NT2/D1 (cell line): ENCODE data around the gene PPIH.

Source experiments
- DNase-seq: peaks from one replicate; pipeline ENCODE4 v3.0.0-alpha.2; 2011; ENCODE audit warnings: low read depth, low spot score
- H3K27me3 ChIP-seq: 2 replicates; pipeline ENCODE4 v1.6.0; 2011; ENCODE audit warnings: mild to moderate bottlenecking; ENCODE audit not compliant: insufficient read length, insufficient read depth
- H3K36me3 ChIP-seq: 2 replicates; pipeline ENCODE4 v1.6.1; 2011; ENCODE audit warnings: mild to moderate bottlenecking, low read length, mixed read lengths; ENCODE audit not compliant: insufficient read depth, insufficient read length
- H3K4me1 ChIP-seq: 2 replicates; pipeline ENCODE4 v1.5.1; 2011; ENCODE audit not compliant: insufficient read depth, insufficient read length
- H3K4me3 ChIP-seq: 2 replicates; pipeline ENCODE4 v1.5.1; 2011; ENCODE audit warnings: low read depth; ENCODE audit not compliant: insufficient read length
- H3K9ac ChIP-seq: 2 replicates; pipeline ENCODE4 v1.6.0; 2011; ENCODE audit warnings: low read depth; ENCODE audit not compliant: insufficient read length
- H3K9me3 ChIP-seq: 2 replicates; pipeline ENCODE4 v1.5.1; 2011; ENCODE audit warnings: mild to moderate bottlenecking, low read length; ENCODE audit not compliant: insufficient read depth
- SUZ12 ChIP-seq: IDR thresholded peaks from 2 replicates; pipeline ENCODE4 v1.6.1; 2011; ENCODE audit not compliant: insufficient read length, insufficient read depth; ENCODE audit errors: extremely low read depth
- YY1 ChIP-seq: IDR thresholded peaks from 2 replicates; pipeline ENCODE4 v1.6.1; 2011; ENCODE audit not compliant: insufficient read length, insufficient read depth
- ZNF274 ChIP-seq: IDR thresholded peaks from 2 replicates; pipeline ENCODE4 v1.6.1; 2011; ENCODE audit warnings: mild to moderate bottlenecking, low read depth, low read length

The PPIH gene

DNA sequence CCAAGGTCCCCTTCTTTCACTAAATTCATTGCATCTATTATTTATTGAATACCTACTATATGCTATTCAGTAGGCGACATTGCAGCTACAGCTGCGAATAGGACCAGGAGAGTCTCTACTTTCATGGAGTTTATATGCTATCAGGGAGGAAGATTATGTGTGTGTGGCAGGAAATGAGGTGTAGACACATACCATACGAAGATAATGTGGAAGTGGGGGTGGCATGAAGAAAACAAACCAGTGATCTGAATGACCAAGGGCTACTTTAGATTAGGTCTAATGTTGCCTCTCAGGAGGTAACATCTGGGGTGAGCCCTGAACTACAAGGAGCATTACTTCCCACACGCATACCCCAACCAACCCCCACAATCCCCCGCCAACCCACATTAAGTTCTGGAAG, 1.0 kb upstream of the PPIH start:
- Histone ChIP-seq H3K9ac (no peak overlapping the region), H3K36me3 (peaks cover 30% of the 10 kb centered on the region), H3K4me3 (no peak overlapping the region), H3K27me3 (no peaks in the 10 kb centered on the region), H3K9me3 (no peaks in the 10 kb centered on the region), H3K4me1 (no peaks in the 10 kb centered on the region)
- no peak for TF ChIP-seq YY1
- TF ChIP-seq SUZ12, result no peak
- TF ChIP-seq ZNF274, result no peak
- no peak for DNase-seq

DNA sequence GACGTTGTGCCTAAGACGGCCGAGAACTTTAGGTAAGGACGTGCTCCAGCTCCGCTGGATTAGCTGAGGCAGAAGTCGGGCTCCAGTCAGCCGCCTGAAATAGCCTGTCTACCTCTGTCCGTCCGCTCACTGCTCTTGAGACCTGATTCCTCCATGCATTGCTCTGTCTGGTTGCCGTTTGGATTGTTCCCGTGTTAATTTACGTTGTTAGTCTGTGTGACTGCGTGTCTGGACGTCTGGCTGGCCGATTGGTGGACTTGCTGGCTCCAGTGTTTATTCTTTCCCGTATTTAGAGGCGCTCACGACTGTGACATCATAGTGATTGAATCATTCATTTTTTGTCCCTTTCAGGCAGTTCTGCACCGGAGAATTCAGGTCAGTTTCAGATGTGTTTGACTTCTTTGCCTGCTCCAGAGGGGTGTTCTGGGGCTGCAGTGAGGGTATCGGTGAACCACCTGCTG, 684 bp downstream of the PPIH start:
- Histone ChIP-seq H3K4me1 (no peaks in the 10 kb centered on the region), H3K9ac (peak overlapping the region; percentile 97), H3K9me3 (no peaks in the 10 kb centered on the region), H3K36me3 (peaks cover 46% of the 10 kb centered on the region), H3K4me3 (peak overlapping the region; percentile 98), H3K27me3 (no peaks in the 10 kb centered on the region)
- DNase-seq, result no peak
- TF ChIP-seq SUZ12 (no peak), YY1 (no peak), ZNF274 (no peak)

DNA sequence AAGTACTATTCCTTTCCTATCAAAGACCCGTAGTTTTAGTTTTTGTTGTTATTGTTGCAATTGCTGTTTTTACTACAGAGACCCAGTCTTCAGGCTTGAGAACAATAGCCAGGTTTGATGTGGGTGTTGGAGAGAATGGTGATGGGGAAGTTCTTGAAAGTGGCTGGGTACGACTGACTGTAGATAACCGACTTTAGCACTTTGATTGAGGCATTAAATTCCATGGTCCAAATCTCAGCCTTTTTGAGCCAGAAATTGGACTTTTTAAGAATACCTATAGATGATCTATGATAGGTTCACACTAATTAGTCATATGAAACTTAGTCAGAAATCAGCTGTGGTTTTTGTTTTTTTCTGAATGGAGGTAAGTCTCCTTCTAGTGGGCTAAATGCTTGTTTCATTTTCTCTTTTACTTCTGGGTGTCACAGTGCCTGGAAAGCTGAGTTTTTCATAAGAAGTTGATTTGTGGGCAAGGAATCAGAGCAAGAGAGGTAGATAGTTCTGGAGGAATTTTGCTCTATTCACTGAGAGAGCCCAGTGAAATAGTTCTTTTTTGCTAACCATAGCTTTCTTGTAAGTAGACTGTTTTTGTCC, 2.8 kb downstream of the PPIH start:
- Histone ChIP-seq H3K4me1 (no peaks in the 10 kb centered on the region), H3K36me3 (peaks cover 66% of the 10 kb centered on the region), H3K9me3 (no peaks in the 10 kb centered on the region), H3K9ac (no peak overlapping the region), H3K27me3 (no peaks in the 10 kb centered on the region), H3K4me3 (no peak overlapping the region)
- TF ChIP-seq SUZ12 (no peak), YY1 (no peak), ZNF274 (no peak)
- DNase-seq, result no peak

DNA sequence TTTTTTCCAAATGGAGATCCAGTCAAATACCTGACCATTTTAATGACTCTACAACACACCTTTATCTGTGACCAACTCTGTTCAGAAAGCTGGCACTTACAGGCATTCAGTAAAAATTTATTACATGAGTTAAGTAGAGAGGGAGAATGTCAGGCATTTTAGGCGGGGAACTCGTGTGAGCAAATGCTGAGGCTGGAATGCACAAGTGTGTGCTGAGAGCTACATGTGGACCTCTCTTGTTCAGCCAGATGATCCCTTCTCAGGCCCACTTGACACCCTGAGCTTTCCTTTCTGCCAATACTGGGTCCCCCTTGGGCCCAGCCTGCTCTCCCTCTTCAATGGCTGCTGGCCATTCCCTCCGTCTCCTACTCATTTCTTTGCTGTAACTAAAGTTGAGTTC, 11.7 kb downstream of the PPIH start:
- TF ChIP-seq YY1 (no peak), ZNF274 (no peak), SUZ12 (no peak)
- no peaks in the 10 kb centered on the region for H3K9me3 ChIP-seq
- DNase-seq, result no peak
- H3K9ac ChIP-seq, result no peak overlapping the region
- H3K36me3 ChIP-seq, result peaks cover 87% of the 10 kb centered on the region
- H3K4me1 ChIP-seq, result no peaks in the 10 kb centered on the region
- no peaks in the 10 kb centered on the region for H3K27me3 ChIP-seq
- no peak overlapping the region for H3K4me3 ChIP-seq

DNA sequence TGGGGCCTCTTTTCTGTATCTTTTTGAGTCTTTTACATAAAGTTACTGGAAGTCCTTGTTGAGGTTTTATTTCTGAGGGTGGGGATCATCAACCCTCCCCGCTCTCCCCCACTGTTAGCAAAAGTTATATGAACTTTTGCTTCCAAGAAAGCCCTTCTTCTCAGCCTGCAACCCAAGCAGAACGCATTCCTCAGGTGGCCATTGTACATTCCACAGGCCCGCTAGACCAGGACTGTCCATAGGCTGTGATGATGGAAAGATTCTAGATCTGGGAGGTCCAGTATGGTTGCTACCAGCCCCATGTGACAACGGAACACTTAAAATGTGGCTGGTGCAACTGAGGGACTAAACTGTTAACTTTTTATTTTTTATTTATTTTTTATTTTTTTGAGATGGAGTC, 12.2 kb downstream of the PPIH start:
- Histone ChIP-seq H3K36me3 (peaks cover 87% of the 10 kb centered on the region), H3K27me3 (no peaks in the 10 kb centered on the region), H3K4me3 (no peak overlapping the region), H3K9me3 (no peaks in the 10 kb centered on the region), H3K9ac (no peak overlapping the region), H3K4me1 (no peaks in the 10 kb centered on the region)
- DNase-seq, result no peak
- TF ChIP-seq YY1 (no peak), ZNF274 (no peak), SUZ12 (no peak)

DNA sequence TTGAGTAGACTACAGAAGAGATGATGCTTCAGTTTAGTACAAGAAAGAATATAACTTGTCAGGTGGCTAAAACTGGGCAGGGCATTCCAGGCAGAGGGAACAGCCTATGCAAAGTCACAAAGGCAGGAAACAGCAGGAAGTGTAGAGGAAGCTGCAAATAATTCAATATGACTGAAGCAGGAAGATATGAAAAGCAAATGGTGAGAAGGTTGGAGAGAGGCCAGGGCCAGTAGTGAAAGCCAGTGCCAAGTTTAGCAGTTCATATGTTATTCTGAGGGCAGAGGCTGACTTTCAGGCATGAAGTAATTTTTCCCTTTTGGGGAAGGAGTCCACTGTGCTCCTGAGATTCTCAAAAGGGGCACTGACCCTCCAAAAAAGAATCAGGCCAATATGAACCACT, 16.0 kb downstream of the PPIH start:
- H3K4me3 ChIP-seq, result no peak overlapping the region
- H3K36me3 ChIP-seq, result peaks cover 67% of the 10 kb centered on the region
- H3K27me3 ChIP-seq, result no peaks in the 10 kb centered on the region
- no peak overlapping the region for H3K9ac ChIP-seq
- no peak for DNase-seq
- H3K4me1 ChIP-seq, result no peaks in the 10 kb centered on the region
- H3K9me3 ChIP-seq, result no peaks in the 10 kb centered on the region
- TF ChIP-seq ZNF274, result no peak
- no peak for TF ChIP-seq YY1
- TF ChIP-seq SUZ12, result no peak

DNA sequence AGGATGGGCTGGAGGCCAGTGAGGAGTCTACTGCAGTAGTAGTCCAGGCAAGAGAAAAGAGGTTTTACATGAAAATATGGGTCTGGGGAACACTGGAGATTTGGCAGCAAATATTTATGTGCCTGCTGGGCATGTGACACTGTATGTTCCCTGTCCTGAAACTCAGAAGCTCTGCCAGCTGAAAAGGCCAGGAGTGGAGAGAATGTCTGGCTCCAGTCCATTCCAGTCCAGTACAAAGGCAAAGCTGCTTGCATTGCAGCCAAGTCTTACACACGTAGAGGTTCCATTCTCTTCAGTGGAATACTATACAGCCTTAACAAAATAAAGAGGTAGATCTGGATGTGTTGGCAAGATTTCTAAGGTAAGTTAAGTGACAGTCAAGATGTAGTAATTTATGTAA, 16.5 kb downstream of the PPIH start:
- peaks cover 64% of the 10 kb centered on the region for H3K36me3 ChIP-seq
- H3K9ac ChIP-seq, result no peak overlapping the region
- no peaks in the 10 kb centered on the region for H3K9me3 ChIP-seq
- TF ChIP-seq ZNF274, result no peak
- TF ChIP-seq YY1, result no peak
- no peak for TF ChIP-seq SUZ12
- no peak for DNase-seq
- H3K27me3 ChIP-seq, result no peaks in the 10 kb centered on the region
- no peaks in the 10 kb centered on the region for H3K4me1 ChIP-seq
- no peak overlapping the region for H3K4me3 ChIP-seq
